ENCODE measurements around the gene CFAP90.
A peak's percentile ranks its signal among the peaks of the same experiment; 100 is the strongest.

Gene CFAP90, protein sequence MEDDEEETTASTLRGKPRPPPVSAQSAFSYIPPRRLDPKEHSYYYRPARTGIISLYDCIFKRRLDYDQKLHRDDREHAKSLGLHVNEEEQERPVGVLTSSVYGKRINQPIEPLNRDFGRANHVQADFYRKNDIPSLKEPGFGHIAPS

DNA sequence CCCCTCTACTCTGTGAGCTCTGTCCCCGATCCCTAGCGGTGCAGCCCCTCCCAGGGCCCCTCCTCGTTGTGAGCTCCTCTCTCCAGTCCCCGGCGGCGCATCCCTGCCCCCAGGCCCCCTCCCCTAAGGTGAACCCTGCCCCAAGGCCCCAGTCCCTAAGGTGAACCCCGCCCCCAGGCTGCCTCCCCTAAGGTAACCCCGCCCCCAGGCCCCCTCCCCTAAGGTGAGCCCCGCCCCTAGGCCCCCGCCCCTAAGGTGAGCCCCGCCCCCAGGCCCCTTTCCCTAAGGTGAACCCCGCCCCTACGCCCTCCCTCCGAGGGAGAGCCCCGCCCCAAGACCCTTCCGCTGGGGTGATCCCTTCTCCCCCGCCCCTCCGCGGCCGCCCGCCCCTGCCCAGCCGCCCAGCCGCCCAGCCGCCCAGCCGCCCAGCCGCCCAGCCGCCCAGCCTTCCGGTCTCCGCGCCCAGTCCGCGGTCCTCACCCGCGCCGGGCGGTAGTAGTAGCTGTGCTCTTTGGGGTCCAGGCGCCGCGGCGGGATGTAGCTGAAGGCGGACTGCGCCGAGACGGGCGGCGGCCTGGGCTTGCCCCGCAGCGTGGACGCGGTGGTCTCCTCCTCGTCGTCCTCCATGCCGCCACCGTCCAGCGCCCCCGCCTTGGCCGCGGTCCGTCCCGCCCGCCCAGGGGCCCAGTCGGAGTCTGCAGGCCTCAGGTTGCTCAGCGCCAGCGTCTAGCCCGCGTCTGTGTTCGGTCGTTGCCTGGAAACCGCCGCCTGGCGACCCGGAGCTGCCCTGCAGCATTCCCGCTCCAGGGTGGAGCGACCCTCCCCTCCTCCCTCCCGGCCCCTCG, at the start of gene CFAP90:
Gene CFAP90, minus strand, starts transcription at position 739 of the 845 bp plus-strand sequence. Its CDS starts 112 bp downstream, at position 627.
- DNase-seq (ENCODE audit: low spot score), result peak; percentile 73

DNA sequence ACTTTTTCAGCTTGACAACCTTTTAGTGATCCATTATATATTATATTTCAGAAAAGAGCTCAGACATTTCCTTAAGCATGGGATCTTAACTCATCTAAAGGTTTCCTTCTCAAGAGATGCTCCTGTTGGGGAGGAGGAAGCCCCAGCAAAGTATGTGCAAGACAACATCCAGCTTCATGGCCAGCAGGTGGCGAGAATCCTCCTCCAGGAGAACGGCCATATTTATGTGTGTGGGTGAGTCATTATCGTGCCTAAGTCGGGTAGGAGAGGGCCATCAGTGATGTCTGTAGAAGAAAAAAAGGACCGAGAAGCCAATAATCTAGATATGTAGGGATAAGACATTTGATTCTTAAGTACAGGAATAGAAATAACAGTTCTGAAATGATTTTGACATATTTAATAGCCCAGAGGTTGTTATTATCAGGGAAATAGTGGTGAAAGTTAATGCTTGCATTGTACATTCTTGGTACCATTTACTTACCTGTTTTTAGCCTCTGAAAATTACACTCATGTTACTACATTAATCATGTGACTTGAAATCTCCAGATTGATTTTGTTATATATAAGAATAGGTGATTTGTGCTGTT, 46.2 kb upstream of the CFAP90 start:
- DNase-seq (ENCODE audit: low spot score), result no peak

DNA sequence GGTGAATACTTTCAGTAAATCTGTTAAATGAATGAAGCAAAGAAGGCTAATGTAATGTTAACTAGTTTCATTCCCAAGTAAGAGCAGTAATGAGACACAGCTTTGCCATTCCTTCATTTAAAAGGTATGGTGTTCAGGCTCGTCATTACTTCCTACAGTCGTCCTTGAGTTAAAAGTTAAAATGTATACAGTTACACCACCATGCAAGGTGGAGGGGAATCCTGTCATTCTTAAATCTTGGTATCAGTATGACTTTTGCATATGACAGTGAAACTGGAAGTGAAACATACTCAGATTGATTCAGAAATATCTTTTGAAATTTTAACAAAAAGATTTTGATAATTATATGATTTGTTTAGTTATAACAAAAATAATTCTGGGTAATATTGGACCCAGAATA, 43.9 kb upstream of the CFAP90 start:
- no peak for DNase-seq (ENCODE audit: low spot score)

DNA sequence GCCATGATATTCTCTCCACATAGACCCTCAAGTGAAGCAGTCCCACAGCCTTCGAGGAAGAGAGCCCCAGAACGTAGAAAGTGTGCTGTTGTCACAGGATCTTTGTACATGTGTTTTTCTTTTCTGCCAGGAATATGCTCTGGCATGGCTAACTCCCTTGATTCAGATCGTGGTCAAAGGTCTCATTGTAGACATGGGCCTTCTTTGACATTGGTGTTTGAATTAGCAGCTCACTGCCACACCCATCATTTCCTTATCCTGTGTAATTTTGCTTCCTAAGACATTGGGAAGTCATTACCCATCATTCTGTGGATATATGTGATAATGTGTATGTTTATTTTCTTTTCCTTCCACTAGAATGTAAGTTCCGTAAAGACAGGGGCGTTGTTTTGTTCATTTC, 43.5 kb upstream of the CFAP90 start:
- DNase-seq (ENCODE audit: low spot score), result no peak

DNA sequence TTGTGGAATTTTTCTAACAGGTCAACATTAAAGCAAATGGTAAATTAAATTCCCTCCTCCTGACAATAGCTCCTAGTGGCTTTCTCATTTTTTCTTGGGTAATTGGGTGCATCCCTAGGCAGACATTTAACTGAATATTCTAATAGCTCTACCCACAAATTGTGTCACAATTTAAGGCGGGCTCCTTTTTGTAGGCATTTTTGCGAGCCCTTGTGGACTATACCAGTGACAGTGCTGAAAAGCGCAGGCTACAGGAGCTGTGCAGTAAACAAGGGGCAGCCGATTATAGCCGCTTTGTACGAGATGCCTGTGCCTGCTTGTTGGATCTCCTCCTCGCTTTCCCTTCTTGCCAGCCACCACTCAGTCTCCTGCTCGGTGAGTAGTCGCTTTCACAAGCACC, 38.0 kb upstream of the CFAP90 start:
- no peak for DNase-seq (ENCODE audit: low spot score)

DNA sequence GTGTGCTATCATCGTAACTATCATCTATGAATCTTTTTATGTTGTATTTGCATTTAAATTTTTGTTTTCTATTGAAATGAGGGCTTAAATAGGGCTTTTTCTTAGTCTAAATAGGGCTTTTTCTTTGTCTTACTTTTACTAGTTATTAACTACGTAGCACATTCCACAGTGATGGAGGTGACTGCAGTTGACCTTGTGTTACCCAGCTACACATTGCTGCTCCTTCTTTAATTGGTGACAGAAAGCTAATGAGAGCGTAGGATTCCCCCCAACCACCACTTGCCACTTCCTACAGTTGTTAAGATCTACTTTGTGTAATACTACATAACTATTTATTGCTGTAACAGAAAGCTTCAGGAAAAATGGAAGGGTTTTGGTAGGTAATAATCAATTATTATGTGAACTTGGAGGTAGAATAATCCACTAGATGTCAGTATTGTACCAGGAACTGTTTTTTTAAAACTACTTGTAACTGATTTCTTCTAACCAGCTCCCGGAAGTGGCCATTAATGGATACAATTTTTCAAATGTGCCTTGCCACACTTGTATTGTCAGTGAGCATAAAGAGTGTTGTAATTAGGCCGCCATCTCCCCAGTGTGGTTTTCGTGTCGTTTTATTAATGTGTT, 36.0 kb upstream of the CFAP90 start:
- DNase-seq (ENCODE audit: low spot score), result no peak

DNA sequence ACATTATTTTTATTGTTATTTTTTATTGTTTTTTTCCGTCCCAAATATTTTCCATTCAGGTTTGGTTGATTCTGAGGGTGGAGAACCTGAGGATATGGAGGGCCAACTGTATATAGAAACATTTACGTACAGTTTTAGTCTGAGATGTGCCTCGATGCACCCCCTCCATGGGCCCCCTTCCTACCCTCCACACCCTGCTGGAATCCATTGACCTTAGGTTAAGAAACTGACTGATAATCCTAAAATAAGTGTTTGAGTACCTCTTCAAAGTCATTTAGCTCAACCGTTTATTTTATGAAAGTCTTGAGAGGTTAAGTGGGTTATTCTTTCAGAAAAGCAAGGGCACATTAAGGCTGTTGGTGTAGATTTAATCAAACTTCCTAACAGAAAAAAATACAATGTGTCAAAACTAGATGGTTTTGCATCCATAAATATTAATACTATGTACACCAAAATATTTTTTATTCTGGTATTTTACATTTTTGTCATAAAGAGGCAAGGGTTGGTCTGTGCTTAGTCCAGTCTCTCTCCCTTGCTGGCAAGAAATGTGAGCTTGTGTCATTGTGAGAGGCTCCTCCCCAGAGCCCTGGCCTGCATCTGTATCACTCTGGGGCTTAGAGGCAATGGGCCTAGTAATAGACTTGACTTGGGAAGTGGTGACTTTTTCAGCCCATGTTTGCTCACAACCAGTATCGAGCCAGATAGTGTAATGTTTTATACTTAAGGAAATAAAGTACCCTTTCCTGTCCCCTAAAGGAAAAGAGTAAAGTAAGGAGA, 33.7 kb upstream of the CFAP90 start:
- no peak for DNase-seq (ENCODE audit: low spot score)

DNA sequence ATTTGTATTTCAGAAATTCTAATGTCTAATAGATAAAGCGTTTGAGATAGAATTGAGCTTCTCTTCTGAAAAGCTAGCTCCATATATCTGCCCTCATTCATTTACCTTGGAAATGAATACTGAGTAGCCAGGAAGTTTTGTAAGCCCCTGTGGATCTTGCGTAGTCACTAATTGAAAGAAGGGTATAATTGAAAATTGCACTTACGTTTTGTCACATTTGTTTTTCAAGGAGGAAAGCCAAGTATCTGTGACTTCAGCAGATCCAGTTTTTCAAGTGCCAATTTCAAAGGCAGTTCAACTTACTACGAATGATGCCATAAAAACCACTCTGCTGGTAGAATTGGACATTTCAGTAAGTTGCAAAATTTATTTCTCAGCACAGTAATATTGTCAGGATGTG, 32.0 kb upstream of the CFAP90 start:
- no peak for DNase-seq (ENCODE audit: low spot score)

DNA sequence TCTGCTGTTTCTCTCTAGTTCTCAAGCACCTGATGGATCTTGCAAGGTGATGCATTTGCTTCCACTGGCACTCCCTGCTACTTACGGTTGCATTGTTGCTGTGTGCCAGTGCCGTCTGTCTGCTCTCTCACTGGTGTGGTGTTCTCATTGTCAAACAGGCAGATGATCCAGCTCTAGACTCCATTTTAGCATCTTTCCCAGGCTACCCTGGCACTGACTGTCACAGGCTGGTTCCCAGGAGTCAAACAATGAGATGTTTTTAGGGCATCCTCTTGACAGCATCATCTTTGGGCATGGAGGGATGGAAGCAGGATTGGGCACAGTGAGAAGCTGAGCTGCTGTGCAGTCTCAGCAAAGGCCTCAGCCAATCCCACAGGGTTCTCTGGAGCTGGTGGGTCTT, 30.9 kb upstream of the CFAP90 start:
- DNase-seq (ENCODE audit: low spot score), result no peak

DNA sequence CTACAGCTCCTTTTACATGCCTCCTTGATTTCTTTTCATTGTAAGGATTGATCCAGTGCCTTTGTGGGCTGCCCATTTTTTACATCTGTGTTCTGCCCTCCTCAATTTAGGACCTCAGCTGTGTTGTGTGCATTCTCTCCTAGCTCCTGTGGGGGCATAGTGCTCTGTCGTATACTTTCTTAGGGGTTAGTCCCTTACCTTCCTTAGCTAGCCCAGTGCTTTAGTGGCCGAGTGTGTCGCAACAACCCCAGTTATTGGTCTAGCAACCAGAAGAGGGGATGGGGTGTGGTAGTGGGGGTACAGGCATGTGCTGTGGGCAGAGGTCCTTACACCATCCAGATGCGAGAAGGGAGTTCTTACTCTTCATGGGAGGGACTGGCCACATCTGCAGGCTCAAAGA, 30.2 kb upstream of the CFAP90 start:
- DNase-seq (ENCODE audit: low spot score), result no peak

DNA sequence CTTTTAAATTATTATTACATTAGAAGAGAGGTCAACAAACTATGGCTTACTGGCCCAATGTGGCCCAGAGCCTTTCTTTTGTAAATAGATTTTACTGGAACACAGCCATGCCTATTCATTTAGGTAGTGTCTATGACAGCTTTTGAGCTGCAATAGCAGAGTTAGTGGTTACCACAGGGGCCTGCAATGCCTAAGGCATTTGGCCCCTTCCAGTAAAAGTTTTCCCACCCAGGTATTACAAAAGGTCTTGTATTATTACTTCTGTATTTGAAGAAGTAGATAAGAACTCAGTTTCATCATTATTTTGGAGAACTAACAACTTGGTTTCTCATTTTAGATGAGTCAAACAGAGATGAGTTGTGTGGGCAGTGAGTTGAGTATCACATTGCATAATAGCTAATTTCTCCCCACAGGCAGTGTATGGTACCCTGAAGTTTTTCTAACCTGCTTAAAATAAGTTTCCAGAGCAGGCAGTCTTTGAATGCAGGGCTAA, 27.5 kb upstream of the CFAP90 start:
- DNase-seq (ENCODE audit: low spot score), result no peak

DNA sequence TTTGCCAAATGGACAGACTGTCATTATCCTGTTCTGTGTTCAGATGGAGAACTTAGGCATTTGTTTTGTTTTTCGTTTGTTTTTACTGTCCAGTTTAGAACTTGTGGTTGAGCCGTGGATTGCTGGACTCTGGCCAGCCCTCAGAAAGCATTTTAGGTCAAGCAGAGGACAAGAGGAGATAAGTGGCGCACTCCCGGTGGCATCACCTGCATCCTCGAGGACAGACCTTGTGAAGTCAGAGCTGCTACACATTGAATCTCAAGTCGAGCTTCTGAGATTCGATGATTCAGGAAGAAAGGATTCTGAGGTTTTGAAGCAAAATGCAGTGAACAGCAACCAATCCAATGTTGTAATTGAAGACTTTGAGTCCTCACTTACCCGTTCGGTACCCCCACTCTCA, 26.9 kb upstream of the CFAP90 start:
- no peak for DNase-seq (ENCODE audit: low spot score)

DNA sequence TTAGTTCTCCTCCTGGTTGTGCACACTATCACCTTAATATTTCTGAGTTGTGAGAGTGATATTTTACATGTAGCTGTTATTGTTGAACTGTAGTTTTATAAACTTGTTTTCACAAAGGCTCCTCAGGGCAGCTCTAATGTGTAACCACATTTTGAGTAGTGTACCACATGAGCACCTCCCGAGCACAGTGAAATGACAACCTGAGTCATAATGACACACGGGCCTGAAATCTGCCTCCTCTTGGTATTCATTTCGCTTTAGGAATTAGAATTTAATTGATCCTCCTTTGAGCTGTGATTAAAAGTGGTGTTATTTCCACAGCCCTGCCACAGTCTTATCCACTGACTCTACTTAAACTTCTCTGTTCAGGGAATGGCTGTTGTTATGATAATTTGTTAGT, 25.9 kb upstream of the CFAP90 start:
- no peak for DNase-seq (ENCODE audit: low spot score)

DNA sequence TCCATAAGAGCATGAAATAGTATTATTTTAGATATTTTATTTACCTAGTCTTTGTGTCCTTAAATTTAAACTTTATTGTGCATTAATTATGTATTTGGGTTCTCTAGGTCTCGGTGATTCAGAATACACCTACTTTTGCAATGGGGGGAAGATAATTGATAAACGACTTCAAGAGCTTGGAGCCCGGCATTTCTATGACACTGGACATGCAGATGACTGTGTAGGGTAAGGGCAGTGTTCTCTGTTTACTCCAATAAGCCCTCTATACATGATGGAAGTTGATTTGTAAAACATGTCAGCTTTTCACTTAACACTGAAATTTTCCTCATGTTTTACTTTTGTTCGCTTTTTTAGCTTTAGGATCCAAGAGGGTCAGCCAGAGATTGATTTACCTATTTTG, 24.2 kb upstream of the CFAP90 start:
- no peak for DNase-seq (ENCODE audit: low spot score)

DNA sequence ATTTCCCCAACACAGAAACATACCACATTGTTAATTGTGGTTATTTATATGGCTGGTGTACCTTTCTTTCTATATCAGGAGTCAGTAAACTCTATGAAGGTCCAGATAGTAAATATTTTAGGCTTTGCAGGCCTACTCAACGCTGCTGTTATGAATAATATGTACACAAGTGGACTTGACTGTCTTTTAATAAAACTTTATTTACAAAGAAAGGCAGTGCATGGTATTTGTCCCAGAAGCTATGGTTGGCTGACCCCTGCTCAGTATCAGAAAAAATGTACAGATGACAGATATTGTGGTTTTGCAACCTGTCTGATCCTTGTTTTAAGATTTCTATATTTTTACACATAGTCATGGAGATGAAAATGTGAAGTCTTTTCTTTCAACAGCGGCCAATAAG, 23.7 kb upstream of the CFAP90 start:
- no peak for DNase-seq (ENCODE audit: low spot score)

DNA sequence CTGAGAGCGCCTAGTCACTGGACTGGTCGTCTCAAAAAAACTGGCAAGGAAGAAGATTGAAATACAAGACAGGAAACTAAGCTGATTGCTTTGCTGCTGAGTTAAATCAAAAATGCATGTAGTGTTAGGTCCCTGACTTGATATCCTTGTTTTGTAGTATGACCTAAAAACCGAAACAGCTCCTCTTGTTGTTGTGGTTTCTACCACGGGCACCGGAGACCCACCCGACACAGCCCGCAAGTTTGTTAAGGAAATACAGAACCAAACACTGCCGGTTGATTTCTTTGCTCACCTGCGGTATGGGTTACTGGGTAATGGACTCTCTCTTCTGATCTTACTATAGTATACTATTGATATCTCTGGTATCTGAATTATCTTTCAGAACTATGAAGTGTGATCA, 22.3 kb upstream of the CFAP90 start:
- DNase-seq (ENCODE audit: low spot score), result no peak

DNA sequence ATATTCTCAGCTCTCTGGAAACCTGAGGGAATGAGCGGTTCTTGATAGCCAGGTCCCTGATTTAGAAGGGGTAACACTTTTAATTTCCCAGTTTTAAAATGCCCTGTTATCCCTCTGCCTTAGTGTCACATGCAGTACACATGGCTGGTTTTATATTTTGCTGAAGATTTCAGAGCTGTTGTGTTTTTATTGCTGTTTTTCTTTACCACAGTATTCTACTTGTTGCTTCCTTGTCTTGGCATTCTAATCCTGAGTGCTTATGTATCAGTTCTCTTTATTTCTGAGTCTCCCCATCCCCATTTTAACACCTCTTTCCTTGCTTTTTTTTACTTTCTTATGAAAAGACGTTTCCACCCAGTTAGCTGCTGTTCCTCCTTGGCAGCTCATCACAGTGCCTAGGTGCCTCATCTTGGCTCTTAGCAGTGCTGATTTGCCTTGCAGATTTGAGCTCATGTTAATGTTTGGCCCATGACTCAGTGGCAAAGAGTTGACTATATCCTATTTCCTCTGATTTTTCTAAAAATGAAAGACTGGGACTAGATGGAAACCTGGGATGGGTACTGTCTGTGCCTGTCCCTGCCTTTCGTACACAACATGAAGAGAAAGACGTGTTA, 21.7 kb upstream of the CFAP90 start:
- DNase-seq (ENCODE audit: low spot score), result no peak

DNA sequence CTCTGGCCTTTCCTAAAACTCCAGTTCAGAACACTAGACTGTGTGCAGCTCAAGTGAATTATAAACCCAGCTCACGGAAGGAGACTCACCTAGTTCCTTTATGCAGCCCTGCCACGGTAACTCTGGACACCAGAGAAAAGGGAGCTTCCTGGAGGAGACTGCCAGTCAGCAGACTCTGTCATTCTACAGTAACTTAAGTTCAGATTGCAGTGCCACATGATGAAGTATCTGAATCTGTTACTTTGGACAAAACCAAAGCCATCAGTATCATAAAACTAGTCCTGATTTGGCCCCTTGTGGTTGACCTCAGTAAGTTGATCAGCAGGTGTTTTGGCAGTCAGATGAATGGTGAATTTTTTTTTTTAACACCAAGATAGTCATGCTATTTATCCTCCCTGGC, 20.7 kb upstream of the CFAP90 start:
- no peak for DNase-seq (ENCODE audit: low spot score)

DNA sequence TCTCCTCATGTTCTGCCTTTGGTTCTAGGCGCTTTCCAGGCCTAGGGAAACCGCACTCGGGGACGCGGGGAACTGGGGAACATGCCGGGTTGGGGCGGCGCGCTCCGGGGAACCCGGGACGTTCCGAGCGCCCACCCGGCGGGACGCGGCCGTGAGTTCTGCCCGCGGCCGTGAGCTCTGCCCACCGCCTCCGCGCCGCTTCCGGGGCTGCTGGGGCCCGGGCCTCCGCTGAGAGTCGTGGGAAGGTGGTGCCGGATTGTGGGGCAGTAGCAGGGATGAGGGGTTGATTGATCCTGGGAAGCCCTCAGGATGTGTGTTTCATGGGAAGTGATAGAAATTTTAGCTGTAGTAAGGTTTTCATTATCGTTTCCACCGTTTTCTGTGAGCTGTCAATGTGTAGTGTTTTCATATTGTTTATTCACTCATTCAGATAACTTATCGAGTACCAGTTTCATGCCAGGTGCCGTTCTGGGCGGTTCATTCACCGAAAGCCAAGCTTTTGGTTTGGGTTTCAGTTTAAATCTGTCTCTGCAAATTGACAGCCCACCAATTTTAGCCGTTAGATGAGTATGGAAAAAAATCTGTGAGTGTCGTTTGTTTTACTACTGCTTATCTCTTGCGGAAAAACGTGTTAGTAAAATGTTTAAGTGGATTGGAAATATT, 18.7 kb upstream of the CFAP90 start:
- DNase-seq (ENCODE audit: low spot score), result peak; percentile 54

DNA sequence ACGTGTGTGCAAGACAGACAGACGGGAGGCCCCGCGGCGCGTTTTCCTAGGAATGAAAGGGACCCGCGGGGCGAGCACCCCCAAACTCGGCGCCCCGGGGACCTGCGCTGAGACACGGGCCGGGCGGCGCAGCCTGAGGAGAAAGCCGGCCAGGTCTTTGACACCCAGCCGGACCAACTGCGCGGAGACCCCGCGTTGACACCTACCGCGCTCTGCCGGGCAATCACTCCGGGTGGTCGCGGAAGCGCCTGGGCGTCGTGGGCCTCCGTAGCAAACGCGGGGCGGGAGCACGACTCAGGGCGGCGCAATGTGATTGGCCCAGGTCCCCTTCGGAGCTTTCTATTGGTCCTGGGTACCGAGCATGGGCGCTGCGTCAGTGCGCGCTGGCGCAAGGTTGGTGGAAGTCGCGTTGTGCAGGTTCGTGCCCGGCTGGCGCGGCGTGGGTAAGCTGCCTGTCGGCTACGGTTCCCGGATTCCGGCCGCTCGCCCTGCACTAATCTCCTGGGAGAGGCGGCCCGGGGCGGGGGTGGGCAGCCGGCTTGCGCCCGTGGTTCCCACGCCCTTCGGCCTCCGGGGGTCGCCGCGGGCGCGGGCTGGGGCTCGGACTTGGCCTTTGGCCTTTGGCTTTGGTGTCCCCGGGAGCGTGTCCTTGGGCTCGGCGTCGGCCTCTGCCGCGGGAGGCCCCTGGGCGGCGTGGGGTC, 18.0 kb upstream of the CFAP90 start, which contains the start of the genes FASTKD3 and MTRR:
Gene FASTKD3, minus strand, starts transcription at position 259 of the 701 bp plus-strand sequence. CDS start 948 bp downstream, outside the sequence.
Gene MTRR, plus strand, starts transcription at position 376 of the 701 bp plus-strand sequence. CDS start 1,647 bp downstream, outside the sequence.
- peak; percentile 96 for DNase-seq (ENCODE audit: low spot score)

Measured in D341Med (cell line).